ENCODE data around the gene RSL1D1.
"Not testable (repeated sequence)": the region's sequence is repeated elsewhere in the genome, so short reads cannot be mapped to it uniquely, and the experiment has no call there.

The RSL1D1 gene

DNA sequence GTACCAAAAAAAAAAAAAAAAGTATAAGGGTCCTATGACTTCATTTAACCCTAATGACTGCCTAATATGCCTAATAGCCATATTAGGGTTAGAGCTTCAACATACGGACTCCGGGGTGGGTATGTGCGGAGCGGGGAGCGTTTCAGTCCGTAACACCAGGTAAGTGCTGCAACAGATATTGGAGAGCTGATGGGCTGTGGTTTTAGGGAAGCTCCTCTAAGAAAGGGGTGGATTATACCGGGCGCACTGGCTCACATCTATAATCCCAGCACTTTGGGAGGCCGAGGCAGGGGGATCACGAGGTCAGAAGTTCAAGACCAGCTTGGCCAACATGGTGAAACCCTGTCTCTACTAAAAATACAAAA lies 52.3 kb downstream of the RSL1D1 start:
- no peak for DNase-seq

DNA sequence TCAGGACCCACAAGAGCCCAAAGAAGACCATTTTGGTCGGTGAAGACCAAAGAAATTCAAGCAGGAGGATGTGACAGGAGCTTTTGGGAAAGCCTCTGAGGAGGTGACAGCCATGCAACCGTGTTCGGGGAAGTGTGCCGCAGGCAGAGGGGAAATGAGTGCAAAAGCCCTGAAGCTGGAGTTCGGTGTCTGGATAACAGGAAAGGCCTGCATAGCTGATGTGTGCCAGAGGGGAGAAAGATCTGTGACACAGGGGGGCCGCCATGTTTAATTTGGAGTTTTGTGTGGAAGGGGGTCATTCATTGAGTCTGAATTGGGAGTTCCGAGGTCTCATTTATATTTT lies 53.4 kb downstream of the RSL1D1 start:
- peak in 4 of 56 donors; percentile 29 to 50 (median 39) for DNase-seq

DNA sequence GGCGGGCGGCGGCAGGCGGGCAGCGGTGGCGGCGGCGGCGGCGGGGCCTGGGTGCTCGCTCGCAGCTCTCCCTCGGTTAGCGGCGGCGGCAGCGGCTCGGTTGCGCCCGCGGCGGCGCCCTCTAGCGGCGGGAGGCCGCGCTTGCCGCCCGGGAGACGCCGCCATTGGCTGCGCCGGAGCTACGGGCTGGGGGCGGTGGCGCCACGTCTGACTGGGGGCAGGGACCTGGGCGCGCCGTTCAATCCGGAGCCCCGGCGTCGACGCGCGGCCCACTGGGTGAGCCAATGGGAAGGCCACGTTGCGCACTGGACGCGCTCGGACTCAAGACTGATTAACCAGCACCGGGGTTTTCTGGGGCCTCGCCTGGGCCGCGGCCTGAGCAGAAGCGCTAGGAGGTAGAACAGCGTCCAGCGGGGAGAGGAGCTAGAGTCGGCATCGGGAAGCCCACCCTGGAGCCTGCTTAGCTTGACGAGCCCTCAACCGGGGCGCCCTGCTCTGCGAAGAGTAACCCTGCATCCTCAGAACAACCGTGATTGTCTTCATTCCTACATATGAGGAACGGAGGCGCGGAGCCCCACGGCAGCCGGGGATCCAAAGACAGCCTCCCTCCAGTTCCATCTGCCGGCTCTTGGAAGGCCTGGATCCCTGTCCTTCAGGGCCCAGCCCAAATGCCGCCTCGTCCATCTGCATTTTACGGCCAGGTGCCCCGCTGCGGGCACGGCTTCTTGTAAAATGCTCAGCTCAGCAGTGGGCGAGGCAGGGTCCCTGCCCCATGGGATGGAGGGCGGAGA lies 54.0 kb downstream of the RSL1D1 start, which contains the start of gene ZC3H7A:
ZC3H7A (minus strand) TSS at position 93 of the 791 bp plus-strand sequence. CDS start 14,904 bp downstream, outside the sequence.
- DNase-seq: peak; percentile 33 to 96 (median 92)

DNA sequence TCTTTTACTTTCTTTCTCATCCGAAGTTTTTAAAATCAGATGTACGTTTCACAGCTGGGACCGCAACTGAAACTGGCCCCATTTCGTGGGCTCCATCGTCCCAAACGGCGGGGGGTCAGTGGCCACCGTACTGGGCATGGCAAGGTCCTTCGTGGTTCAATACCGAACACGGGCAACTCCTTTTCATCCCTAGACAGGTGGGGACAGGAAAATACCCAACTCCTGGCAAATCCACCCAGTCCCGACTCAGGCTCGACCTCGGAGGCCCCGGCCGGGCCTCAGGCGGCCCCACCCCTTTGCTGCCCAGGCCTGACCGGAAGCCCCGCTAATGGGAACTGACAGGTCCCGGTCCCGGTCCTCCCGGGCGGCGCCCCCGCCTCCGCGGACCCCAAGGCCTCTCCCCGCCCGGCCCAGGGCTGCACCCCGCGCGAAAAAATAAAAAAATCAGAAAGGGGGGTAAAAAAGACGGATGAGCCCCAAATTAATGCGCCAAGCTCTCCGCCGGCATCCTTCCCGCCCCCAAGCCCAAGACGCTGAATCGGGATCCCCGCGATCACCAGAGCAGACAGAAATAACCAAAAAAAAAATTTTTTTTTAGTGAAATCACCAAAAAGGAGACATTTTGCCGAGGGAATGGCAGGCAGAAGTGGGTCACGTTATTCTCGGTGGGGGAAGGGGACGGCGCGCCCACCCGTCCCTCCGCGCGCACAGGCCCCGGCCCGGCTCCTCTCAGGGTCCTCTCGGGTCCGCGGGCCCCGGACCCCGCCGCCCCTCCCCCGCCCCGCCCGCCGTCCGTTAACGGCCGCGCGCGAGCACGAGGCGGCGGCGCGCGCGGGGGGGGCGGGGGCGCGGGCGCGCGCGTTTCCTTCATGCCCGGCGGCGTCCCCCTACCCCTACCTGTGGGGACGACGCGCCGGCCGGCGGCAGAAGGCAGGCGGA lies 54.8 kb downstream of the RSL1D1 start:
- DNase-seq: peak in 42 of 56 donors; percentile 6 to 72 (median 24)

DNA sequence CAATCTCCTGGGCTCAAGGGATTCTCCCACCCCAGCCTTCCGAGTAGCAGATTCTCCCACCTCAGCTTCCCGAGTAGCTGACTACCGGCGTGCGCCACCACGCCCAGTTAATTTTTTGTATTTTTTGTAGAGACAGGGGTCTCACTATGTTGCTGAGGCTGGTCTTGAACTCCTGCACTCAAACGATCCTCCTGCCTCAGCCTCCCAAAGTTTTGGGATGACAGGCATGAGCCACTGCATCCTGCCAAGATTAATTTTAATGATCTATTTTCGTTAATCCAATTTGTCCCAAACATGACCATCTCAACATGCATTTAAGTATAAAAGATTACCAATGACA lies 55.5 kb downstream of the RSL1D1 start:
- DNase-seq: no peak

DNA sequence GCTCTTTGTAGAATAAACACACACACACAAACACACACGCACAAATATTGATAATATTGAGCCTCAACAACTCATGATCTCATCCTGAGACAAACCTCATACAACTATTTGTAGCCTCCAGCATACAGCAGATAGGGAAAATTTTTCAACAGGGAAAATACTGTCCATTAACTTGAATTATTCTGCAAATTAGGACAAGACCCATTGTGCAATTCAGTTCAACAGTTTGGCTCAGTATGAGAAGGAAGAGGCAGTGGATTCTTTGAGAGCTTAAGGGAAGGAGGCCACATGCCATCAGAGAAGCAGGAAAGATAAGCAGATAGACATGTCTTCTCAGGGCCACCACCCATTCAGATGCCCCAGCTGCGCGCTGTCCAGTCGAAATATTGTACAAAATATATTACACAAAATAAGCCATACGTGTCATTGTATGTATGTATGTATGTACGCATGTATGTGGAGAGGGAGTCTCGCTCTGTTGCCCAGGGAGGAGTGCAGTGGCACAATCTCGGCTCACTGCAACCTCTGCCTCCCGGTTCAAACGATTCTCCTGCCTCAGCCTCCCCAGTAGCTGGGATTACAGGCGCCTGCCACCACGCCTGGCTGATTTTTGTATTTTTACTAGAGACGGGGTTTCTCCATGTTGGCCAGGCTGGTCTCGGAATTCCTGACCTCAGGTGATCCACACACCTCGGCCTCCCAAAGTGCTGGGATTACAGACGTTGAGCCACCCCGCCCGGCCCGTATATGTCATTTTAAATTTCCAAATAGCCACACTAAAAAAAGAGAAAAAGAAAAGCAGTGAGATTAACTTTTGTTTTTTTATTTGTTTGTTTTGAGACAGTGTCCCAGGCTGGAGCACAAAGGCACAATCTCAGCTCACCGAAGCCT lies 56.1 kb downstream of the RSL1D1 start:
- no peak for DNase-seq

DNA sequence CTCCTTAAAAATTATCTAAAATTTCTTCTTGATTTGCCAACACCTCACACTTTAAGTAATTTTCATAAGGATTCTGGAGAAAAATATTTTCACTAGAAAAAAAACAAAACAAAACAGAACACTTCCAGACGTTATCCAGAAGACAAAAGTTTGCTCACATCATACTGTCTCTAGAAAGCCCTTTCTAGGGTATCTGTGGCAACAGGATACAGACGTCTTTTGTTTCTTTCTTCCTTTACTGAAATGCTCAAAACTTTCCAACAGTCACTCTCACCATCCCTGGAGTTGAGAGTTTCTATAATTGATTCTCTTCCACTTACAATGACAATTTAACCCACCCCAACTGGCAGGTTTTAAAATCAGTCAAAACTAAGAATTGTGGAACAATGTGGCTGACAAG lies 56.9 kb downstream of the RSL1D1 start:
- DNase-seq: no peak

DNA sequence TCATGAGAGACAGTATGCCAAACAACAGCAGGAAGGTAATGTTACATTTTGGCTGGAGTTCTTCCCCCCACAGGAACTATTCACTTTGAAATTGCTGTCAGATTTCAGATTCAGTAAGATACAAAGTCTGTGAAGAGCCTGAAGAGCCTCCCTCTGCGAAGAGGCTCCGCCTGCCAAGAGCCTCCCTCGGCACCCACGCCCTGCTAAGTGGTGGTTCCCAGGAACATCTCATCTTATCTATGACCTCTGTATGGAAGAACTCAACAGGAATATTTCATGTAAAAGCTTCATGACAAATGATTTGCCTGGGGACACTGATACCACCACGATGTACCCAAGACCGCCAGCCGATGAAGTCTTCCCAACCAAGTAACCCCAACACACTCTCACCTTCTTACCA lies 57.5 kb downstream of the RSL1D1 start:
- DNase-seq: no peak

DNA sequence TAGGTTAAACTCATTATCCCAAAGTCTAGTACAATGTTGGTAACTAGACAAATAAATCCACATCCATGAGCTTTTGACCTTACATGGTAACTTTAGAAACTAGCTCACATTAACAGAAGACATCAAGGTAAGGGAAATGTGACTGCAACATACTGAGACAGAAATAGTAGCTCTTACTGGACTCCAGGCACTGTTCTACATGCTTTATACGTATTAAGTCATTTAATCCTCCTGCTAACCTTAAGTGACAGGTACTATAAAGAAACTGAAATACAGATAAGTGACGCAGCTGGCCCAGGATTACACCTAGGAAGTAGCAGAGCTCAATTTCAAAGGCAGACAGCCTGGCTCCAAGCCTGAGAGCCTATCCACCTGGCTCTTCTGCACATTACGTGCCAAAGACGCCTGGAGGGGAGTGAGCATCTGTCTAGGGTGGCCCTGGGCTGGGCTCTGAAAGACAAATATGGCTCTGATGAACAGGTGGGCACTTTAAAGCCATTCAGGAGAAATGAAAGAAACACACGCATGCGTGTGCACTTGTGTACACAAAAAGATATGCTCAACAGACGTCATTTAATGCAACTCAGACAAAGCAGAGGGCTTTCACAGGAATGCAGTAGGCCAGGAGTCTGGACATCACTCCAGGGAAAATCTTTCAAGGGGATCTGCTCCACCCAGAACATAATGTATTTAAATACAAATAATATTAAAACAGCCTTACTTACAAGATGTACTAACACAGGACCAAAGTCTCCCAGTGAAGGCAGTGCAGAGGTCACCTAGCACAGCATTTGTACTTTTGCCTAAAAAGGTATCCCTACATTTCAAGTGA lies 58.7 kb downstream of the RSL1D1 start:
- no peak for DNase-seq

DNA sequence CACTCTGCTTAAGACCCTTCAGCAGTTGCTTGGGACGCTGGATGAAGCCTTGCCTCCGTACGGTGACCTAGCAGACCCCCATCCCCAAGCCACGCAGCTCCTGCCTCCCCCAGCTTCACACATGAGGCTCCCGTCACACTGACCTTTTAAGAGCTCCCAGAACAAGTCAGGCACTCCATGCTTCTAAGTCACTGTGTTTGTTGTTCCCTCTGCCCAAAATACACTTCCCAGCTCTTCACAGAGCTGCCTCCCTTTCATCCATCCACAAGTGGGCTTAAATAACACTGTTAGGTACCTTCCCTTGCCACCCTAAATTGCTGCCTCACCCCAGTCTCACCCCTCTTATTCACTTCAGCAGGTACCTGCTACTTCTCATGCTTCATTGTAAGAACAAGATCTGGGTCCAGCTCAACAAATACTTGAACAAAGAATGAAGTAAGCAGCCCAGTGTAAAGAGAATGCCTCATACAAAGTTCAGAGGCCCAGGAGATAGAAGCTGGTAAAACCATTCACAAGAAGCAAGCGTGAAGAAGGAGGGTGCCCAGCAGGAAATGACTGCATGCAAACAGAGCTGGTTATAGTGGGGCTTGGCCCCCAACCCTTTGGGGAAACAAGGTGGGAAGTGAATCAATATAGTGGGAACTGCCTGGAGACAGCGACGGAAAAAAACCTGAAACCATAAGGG lies 60.1 kb downstream of the RSL1D1 start:
- DNase-seq: no peak

DNA sequence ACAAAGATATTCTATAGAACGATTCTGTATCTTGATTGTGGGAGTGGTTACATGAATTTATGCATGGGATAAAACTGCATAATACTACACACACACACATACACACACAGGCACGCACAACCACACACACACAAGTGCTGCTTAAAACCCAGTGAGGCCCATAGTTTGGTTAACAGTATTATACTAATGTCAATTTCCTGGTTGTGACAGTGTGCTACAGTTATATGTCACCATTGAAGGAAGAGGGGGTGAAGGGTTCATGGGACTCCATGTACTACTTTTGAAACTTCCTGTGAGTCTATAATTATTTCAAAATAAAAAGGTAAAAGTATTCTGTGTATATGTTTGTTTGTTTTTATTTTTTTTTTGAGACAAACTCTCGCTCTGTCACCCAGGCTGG lies 62.4 kb downstream of the RSL1D1 start:
- DNase-seq: no peak

DNA sequence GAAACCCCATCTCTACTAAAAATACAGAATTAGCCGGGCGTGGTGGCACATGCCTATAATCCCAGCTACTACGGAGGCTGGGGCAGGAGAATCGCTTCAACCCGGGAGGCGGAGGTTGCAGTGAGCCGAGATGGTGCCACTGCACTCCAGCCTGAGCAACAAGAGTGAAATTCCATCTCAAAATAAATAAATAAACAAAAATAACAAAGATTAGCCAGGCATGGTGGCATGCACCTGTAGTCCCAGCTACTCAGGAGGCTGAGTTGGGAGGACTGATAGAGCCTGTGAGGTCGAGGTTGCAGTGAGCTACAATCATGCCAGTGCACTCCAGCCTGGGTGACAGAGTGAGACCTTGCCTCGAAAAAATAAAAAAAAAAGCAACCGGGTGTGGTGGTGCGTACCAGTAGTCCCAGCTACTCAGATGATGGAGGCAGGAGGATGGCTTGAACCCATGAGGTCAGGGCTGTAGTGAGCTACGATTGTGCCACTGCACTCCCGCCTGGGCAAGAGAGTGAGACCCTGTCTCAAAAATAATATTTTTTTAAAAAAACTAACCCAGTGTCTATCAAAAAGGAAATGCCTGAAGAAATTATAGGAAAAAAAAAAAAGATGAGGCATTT lies 66.3 kb downstream of the RSL1D1 start:
- not testable (repeated sequence) for DNase-seq

DNA sequence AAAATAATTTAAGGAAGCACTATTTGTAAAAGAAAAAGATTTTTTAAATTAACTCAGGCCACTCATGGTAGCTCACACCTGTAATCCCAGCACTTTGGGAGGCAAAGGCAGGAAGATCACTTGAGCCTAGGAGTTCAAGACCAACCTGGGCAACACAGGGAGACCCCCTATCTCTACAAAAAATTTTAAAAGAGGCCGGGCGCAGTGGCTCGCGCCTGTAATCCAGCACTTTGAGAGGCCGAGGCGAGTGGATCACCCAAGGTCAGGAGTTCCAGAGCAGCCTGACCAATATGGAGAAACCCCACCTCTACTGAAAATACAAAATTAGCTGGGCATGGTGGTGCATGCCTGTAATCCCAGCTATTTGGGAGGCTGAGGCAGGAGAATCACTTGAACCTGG lies 67.0 kb downstream of the RSL1D1 start:
- not testable (repeated sequence) for DNase-seq

DNA sequence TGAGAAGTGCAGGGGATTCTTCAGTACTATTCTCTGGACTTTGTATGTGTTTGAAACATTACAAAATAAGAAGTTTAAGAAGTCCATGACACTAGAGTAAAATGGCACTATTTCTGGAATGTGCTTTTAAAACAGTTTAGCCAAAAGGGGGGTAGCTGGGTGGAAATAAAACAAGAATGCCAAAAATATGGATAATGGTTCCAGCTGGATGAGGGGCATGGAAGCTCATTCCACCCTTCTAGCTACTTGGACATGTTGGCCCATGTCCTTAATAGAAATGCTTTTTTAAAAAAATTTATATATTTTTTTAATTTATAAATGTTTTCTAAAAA lies 67.3 kb downstream of the RSL1D1 start:
- DNase-seq: no peak

Measured in nucleus accumbens (tissue), 56 donors.